ENCODE measurements around the gene SMIM3.

DNA sequence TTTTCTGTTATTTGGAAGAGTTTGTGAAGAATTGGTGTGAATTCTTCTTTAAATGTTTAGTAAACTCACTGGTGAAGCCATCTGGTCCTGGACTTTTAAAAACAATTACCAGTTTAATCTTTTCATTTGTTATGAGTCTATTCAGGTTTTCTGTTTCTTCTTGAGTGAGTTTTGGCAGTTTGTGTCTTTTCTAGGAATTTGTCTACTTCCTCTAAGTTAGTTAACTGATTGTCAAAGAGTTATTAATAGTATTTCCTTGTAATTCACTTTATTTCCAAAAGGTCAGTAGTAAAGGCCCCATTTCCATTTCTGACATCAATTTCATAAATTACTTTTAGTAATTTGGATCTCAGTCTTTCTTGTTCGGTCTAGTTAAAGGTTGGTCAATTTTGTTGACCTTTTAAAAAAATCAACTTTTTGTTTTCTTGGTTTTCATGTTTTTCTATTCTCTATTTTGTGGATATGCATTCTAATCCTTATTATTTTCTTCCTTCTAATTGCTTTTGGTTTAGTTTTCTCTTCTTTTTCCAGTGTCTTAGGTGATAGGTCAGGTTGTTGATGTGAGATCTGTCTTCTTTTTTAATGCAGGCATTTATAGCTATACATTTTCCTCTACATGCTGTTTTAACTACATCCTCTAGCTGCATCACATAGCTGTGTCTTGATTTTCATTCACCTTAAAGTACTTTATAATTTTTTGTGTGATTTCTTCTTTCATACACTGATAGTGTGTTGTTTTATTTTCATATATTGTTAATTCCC, 7.3 kb upstream of the SMIM3 start:
- no peak for TF ChIP-seq POLR2A (IDR thresholded peaks at IDR 0.05; ENCODE audit: low read depth, low read length)
- TF ChIP-seq POLR2AphosphoS5 (IDR thresholded peaks at IDR 0.05; ENCODE audit: low read depth, low read length), result no peak
- TF ChIP-seq TAF1 (IDR thresholded peaks at IDR 0.05; ENCODE audit: borderline replicate concordance, low read depth, low read length), result no peak

All from GM12892 (cell line).